Stimulated activated CD4-positive, alpha-beta T cell treated with anti-CD3 and anti-CD28 coated beads, TNF-alpha, amount 100 ng/mL, for 24 hours (primary cell): ENCODE results near the gene MYO18B.

Source experiments
- DNase-seq, 3 experiments: peaks; one replicate each; pipeline ENCODE4 v3.0.0-alpha.2; 2020; ENCODE audit warnings: low read depth in 3 of 3

MYO18B gene

GRCh38 chr22:25987948-25988347 lies 246.0 kb downstream of the MYO18B start:
- no peak for DNase-seq

DNA sequence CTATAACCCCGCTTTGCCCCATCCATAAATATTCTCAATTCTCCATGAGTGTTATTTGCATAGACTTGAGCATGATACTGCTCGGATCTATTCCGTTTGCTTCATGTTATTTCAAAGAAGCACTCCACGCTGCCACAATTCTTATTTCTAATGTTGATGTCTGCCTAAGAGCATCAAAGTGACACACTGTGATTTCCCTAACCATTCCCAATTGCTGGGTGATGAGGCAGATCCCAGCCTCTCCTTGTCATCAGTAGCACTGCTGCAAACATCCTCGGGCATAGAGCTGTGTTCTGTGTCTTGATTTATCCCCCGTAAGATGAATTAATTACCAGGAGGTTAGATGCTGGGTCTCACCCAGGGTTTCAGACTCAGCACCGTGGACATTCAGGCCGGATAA lies 249.0 kb downstream of the MYO18B start:
- DNase-seq: no peak

DNA sequence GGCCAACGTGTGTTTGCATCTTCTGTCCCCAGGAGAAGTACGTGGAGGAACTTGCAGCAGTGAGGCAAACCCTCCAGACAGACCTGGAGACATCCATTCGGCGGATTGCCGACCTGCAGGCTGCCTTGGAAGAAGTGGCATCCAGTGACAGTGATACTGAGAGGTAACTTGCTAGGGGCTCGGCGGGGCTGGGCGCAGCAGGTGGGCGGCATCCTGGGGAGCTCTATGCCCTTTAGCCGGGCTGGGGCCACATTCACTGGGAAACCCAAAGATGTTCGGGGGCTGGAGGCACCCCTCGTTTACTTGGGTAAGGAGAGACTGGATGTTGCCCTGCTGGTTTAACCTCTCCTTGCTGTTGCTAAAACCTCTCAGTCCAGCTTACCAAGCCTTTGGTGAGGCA lies 250.3 kb downstream of the MYO18B start:
- DNase-seq: no peak

- no peak for DNase-seq
Measured at GRCh38 chr22:25996669-25997068, 254.7 kb downstream of the MYO18B start.

GRCh38 chr22:25997886-25998775 lies 256.1 kb downstream of the MYO18B start:
- no peak for DNase-seq

- DNase-seq: no peak
Measured at GRCh38 chr22:26002456-26002855, 260.5 kb downstream of the MYO18B start.

DNA sequence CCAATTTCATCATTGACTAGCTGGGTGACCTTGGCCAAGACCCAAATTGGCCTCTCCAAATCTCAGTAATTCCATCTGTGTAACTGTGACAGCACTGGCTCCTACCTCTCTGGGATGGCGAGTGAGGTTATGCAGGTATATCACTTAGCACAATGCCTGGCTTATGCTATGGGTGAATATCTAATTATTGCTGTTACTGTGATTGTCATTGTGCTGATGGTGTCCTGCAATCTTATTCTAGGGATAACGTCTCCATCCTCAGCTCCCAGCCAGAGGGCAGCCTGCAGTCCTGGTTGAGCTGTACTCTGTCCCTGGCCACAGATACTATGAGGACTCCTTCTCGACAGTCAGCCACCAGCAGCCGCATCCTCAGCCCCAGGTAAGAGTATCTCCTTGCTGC lies 262.5 kb downstream of the MYO18B start:
- no peak for DNase-seq

DNA sequence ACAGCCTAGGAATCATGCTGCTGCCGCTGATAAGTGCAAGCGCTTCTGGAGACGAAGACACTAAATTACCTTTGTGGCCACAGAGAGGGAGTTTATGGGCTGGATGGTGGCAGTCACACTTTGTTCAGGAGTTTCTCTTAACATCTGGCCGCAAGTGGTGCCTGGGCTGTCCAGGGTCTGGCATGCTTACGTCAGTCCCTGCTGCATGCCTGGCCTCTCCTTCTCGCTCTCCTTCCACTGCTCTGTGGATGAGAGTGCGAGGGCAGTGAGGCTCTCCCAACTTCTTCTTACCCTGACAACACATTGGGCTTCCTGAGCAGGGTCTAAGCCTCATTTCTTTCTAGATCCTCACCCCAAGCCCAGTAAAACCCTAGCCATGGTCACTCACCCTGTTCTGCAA lies 266.6 kb downstream of the MYO18B start:
- DNase-seq: no peak

DNA sequence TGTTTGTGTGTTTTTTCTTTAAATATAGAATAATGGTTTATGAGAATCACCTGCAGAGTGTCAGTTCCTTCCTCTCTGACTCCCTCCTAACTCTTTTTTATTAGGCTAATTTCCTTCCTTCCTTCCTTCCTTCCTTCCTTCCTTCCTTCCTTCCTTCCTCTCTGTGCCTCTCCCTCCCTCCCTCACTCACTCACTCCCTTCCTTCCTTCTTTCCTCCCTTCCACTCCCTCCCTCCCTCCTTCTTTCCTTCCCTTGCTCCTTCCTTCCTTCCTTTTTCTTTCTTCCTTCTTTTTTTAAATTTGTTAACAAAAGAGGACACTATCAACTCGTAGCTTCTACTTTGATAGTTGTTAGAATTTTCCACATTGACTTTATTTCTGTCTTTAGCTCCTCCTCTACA lies 274.9 kb downstream of the MYO18B start:
- DNase-seq: no peak

GRCh38 chr22:26017932-26018331 lies 275.9 kb downstream of the MYO18B start:
- DNase-seq: no peak

DNA sequence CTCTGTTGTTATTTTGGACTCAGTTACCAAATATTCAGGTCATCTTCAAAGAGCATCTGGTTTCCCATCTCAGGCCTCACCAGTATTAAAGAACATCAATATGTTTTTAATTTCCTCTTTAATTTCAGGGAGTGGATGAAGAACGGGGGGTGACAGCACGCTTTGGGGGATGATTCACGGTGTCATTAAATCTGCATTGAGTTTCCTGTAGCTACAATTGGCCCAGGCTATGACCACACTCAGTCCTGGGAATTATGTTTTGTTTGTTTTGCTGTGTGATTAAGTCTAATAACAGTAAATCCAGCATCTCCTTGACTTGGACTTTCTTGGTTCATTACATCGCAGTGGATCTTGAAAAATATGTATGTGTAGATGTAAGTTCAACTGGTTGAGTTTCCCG lies 277.6 kb downstream of the MYO18B start:
- no peak for DNase-seq

DNA sequence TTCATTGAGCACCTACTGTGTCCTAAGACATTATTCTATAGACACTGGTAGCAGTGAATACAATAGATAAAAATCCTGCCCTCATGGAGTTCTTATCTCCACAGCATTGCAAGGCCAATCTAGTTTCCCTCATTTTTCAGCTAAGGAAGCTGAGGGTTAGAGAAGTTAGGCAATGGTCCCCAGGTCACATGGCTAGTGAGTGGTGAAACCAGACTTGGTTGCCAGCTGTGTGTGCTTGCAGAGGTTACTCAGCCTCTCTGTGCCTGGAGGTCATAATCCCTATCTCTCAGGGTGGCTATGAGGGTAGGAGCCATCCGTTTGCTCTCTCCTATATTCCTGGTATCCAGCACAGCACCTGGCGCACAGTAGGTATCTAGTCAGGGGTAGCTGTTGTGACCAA lies 279.5 kb downstream of the MYO18B start:
- DNase-seq: no peak

- no peak for DNase-seq
Measured at GRCh38 chr22:26023104-26023775, 281.3 kb downstream of the MYO18B start.

GRCh38 chr22:26025626-26026025 lies 283.6 kb downstream of the MYO18B start:
- DNase-seq: no peak

DNA sequence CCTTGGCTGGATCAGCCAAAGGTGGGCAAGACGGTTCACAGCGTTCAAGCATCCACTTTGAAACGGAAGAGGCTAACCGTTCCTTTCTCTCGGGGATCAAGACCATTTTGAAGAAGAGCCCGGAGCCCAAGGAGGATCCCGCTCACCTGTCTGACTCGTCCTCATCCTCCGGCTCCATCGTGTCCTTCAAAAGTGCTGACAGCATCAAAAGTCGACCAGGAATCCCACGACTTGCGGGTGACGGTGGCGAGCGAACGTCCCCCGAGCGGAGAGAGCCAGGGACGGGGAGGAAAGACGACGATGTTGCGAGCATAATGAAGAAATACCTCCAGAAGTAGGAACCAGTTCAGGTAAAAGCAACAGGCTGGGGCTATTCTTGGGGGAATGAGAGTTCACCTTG lies 285.4 kb downstream of the MYO18B start:
- no peak for DNase-seq

DNA sequence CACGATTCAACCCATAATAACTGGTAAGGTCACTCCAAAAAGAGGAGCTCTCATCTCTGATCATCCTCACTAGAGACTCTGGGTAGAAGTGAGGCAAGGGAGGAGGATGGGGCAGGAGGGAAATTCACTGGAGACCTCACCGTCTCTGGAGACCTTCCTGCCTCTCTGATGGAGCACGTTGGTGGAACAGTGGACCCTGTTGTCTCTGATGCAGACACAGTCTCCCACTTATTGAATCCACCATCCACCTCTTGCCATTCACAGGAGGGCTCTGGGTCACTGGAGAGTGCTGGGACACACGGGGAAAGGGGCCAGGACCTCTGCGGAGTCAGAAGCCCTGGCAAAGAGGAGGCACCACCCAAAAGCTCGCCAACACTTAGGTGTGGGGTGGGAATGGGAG lies 289.7 kb downstream of the MYO18B start:
- DNase-seq: no peak

DNA sequence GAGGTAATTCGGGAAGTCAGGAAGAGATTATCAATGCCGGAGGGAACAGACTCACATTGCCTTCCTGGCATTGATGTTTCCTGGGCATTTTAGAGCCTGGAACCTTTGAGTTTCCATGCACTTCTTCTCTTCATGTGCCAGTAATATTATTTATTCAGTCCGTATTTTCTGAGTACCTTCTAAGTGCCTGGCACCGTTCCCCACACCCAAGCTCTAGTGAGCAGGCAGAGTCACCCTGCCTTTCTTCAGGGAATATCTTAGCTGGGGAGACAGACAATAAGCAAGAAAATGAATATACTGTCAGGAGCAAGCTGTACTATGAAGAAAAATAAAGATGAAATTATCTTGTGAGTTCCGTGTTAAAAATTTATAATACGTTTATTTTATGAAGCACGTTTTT lies 291.1 kb downstream of the MYO18B start:
- DNase-seq: no peak

DNA sequence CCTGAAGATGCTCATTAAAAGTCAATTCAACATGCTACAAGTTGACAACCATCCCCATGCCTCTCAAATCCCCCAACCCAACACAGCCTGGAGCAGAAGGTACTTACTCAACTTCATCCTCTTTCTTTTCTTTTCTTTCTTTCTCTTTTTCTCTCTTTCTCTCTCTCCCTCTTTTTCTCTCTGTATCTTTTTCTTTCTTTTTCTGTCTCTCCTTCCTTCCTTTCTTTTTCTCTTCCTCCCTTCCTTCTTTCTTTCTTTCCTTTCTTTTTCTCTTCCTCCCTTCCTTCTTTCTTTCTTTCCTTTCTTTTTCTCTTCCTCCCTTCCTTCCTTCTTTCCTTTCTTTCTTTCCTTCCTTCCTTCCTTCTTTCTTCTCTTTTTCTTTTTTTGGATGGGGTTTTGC lies 291.6 kb downstream of the MYO18B start:
- no peak for DNase-seq

GRCh38 chr22:26035523-26035922 lies 293.5 kb downstream of the MYO18B start:
- DNase-seq: no peak

DNA sequence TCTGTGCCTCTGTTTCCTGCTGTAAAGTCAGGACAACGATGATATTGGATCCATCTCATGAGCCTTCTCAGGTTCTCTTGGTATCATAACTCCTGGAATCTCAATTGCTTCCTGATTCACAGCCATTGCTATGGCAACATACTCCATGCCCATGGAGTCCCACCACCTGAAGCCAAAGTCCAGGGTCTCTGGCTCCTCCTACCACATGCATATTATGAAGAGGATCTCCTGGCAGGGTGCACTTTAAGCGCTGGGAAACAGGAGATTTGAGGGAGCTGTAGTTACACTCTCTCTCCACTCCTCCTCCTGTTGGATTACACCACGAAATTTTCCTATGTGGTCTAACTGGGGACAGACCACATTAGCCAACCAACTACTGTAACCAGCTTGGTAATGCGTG lies 296.4 kb downstream of the MYO18B start:
- DNase-seq: no peak

GRCh38 chr22:26041931-26042330 lies 299.9 kb downstream of the MYO18B start:
- no peak for DNase-seq

GRCh38 chr22:26043031-26043430 lies 301.0 kb downstream of the MYO18B start:
- no peak for DNase-seq

GRCh38 chr22:26045051-26045450 lies 303.1 kb downstream of the MYO18B start:
- DNase-seq: no peak
